Measurements from ENCODE around the gene SPON2. TPM values are rescaled to one million over a fixed set of nuclear protein-coding genes. Genes with fewer than 3 reads are reported as not detected.

SPON2 gene
- polyA plus RNA-seq, 2 donors: 17.0 to 26.9 TPM

- Histone ChIP-seq H3K36me3 (ENCODE audit: control insufficient read depth in 2 of 2, insufficient read depth in 2 of 2, low read length in 1 of 2) (no peaks in the 10 kb centered on the region), H3K4me3 (ENCODE audit: low read depth in 1 of 2, low read length in 2 of 2) (no peak overlapping the region), H3K27me3 (ENCODE audit: control insufficient read depth in 1 of 2, insufficient read depth in 2 of 2, low read length in 2 of 2) (no peaks in the 10 kb centered on the region), H3K4me1 (ENCODE audit: control insufficient read depth in 2 of 2, insufficient read depth in 2 of 2, low read length in 1 of 2) (no peaks in the 10 kb centered on the region), H3K9me3 (ENCODE audit: control insufficient read depth in 2 of 2, insufficient read depth in 1 of 2, low read depth in 1 of 2, low read length in 1 of 2) (no peaks in the 10 kb centered on the region), H3K27ac (ENCODE audit: low read depth in 2 of 2, low read length in 1 of 2) (no peak overlapping the region)
- WGBS, 2 donors: 61 to 62% methylated on average over 6 of the region's 6 CpGs
These were observed 11.8 kb upstream of the SPON2 start for GRCh38 chr4:1183985-1184773.

GRCh38 chr4:1182313-1182712 is 9.9 kb upstream of the SPON2 start:
- Histone ChIP-seq H3K27ac (ENCODE audit: low read depth in 2 of 2, low read length in 1 of 2) (no peak overlapping the region), H3K9me3 (ENCODE audit: control insufficient read depth in 2 of 2, insufficient read depth in 1 of 2, low read depth in 1 of 2, low read length in 1 of 2) (no peaks in the 10 kb centered on the region), H3K4me1 (ENCODE audit: control insufficient read depth in 2 of 2, insufficient read depth in 2 of 2, low read length in 1 of 2) (peaks cover 0 to 10% of the 10 kb centered on the region in 2 donors), H3K4me3 (ENCODE audit: low read depth in 1 of 2, low read length in 2 of 2) (no peak overlapping the region), H3K27me3 (ENCODE audit: control insufficient read depth in 1 of 2, insufficient read depth in 2 of 2, low read length in 2 of 2) (no peaks in the 10 kb centered on the region), H3K36me3 (ENCODE audit: control insufficient read depth in 2 of 2, insufficient read depth in 2 of 2, low read length in 1 of 2) (no peaks in the 10 kb centered on the region)

GRCh38 chr4:1180663-1181062 is 8.3 kb upstream of the SPON2 start:
- Histone ChIP-seq H3K9me3 (ENCODE audit: control insufficient read depth in 2 of 2, insufficient read depth in 1 of 2, low read depth in 1 of 2, low read length in 1 of 2) (no peaks in the 10 kb centered on the region), H3K36me3 (ENCODE audit: control insufficient read depth in 2 of 2, insufficient read depth in 2 of 2, low read length in 1 of 2) (no peaks in the 10 kb centered on the region), H3K27ac (ENCODE audit: low read depth in 2 of 2, low read length in 1 of 2) (no peak overlapping the region), H3K27me3 (ENCODE audit: control insufficient read depth in 1 of 2, insufficient read depth in 2 of 2, low read length in 2 of 2) (no peaks in the 10 kb centered on the region), H3K4me3 (ENCODE audit: low read depth in 1 of 2, low read length in 2 of 2) (no peak overlapping the region), H3K4me1 (ENCODE audit: control insufficient read depth in 2 of 2, insufficient read depth in 2 of 2, low read length in 1 of 2) (peaks cover 3 to 16% of the 10 kb centered on the region in 2 donors)

- peaks cover 3 to 16% of the 10 kb centered on the region in 2 donors for H3K4me1 ChIP-seq (ENCODE audit: control insufficient read depth in 2 of 2, insufficient read depth in 2 of 2, low read length in 1 of 2)
- WGBS, 2 donors: 94 to 95% methylated on average over 1 of the region's 1 CpG
- H3K9me3 ChIP-seq (ENCODE audit: control insufficient read depth in 2 of 2, insufficient read depth in 1 of 2, low read depth in 1 of 2, low read length in 1 of 2): no peaks in the 10 kb centered on the region
- no peak overlapping the region for H3K4me3 ChIP-seq (ENCODE audit: low read depth in 1 of 2, low read length in 2 of 2)
- H3K36me3 ChIP-seq (ENCODE audit: control insufficient read depth in 2 of 2, insufficient read depth in 2 of 2, low read length in 1 of 2): no peaks in the 10 kb centered on the region
- no peaks in the 10 kb centered on the region for H3K27me3 ChIP-seq (ENCODE audit: control insufficient read depth in 1 of 2, insufficient read depth in 2 of 2, low read length in 2 of 2)
- no peak overlapping the region for H3K27ac ChIP-seq (ENCODE audit: low read depth in 2 of 2, low read length in 1 of 2)
These were observed 7.6 kb upstream of the SPON2 start for GRCh38 chr4:1179976-1180375.

- Histone ChIP-seq H3K36me3 (ENCODE audit: control insufficient read depth in 2 of 2, insufficient read depth in 2 of 2, low read length in 1 of 2) (no peaks in the 10 kb centered on the region), H3K27ac (ENCODE audit: low read depth in 2 of 2, low read length in 1 of 2) (no peak overlapping the region), H3K27me3 (ENCODE audit: control insufficient read depth in 1 of 2, insufficient read depth in 2 of 2, low read length in 2 of 2) (no peaks in the 10 kb centered on the region), H3K4me1 (ENCODE audit: control insufficient read depth in 2 of 2, insufficient read depth in 2 of 2, low read length in 1 of 2) (peaks cover 3 to 16% of the 10 kb centered on the region in 2 donors), H3K4me3 (ENCODE audit: low read depth in 1 of 2, low read length in 2 of 2) (no peak overlapping the region), H3K9me3 (ENCODE audit: control insufficient read depth in 2 of 2, insufficient read depth in 1 of 2, low read depth in 1 of 2, low read length in 1 of 2) (no peaks in the 10 kb centered on the region)
- WGBS, 2 donors: 64 to 79% methylated on average over 7 of the region's 7 CpGs
These were observed 6.7 kb upstream of the SPON2 start for GRCh38 chr4:1179089-1179441.

- no peaks in the 10 kb centered on the region for H3K36me3 ChIP-seq (ENCODE audit: control insufficient read depth in 2 of 2, insufficient read depth in 2 of 2, low read length in 1 of 2)
- H3K27ac ChIP-seq (ENCODE audit: low read depth in 2 of 2, low read length in 1 of 2): no peak overlapping the region
- WGBS, 2 donors: 86 to 87% methylated on average over 11 of the region's 11 CpGs
- no peaks in the 10 kb centered on the region for H3K9me3 ChIP-seq (ENCODE audit: control insufficient read depth in 2 of 2, insufficient read depth in 1 of 2, low read depth in 1 of 2, low read length in 1 of 2)
- no peak overlapping the region for H3K4me3 ChIP-seq (ENCODE audit: low read depth in 1 of 2, low read length in 2 of 2)
- H3K27me3 ChIP-seq (ENCODE audit: control insufficient read depth in 1 of 2, insufficient read depth in 2 of 2, low read length in 2 of 2): no peaks in the 10 kb centered on the region
- peaks cover 3 to 16% of the 10 kb centered on the region in 2 donors for H3K4me1 ChIP-seq (ENCODE audit: control insufficient read depth in 2 of 2, insufficient read depth in 2 of 2, low read length in 1 of 2)
These were observed 6.1 kb upstream of the SPON2 start for GRCh38 chr4:1178300-1179088.

- WGBS, 2 donors: 49 to 57% methylated on average over 26 to 28 of the region's 28 CpGs
- Histone ChIP-seq H3K4me1 (ENCODE audit: control insufficient read depth in 2 of 2, insufficient read depth in 2 of 2, low read length in 1 of 2) (peaks cover 4 to 20% of the 10 kb centered on the region in 2 donors), H3K27me3 (ENCODE audit: control insufficient read depth in 1 of 2, insufficient read depth in 2 of 2, low read length in 2 of 2) (no peaks in the 10 kb centered on the region), H3K36me3 (ENCODE audit: control insufficient read depth in 2 of 2, insufficient read depth in 2 of 2, low read length in 1 of 2) (no peaks in the 10 kb centered on the region), H3K9me3 (ENCODE audit: control insufficient read depth in 2 of 2, insufficient read depth in 1 of 2, low read depth in 1 of 2, low read length in 1 of 2) (no peaks in the 10 kb centered on the region), H3K27ac (ENCODE audit: low read depth in 2 of 2, low read length in 1 of 2) (peak overlapping the region; percentile 37 to 50), H3K4me3 (ENCODE audit: low read depth in 1 of 2, low read length in 2 of 2) (no peak overlapping the region)
These were observed 5.1 kb upstream of the SPON2 start for GRCh38 chr4:1177274-1178141.

GRCh38 chr4:1176398-1177273 is 4.3 kb upstream of the SPON2 start:
- Histone ChIP-seq H3K36me3 (ENCODE audit: control insufficient read depth in 2 of 2, insufficient read depth in 2 of 2, low read length in 1 of 2) (no peaks in the 10 kb centered on the region), H3K4me1 (ENCODE audit: control insufficient read depth in 2 of 2, insufficient read depth in 2 of 2, low read length in 1 of 2) (peaks cover 6 to 26% of the 10 kb centered on the region in 2 donors), H3K4me3 (ENCODE audit: low read depth in 1 of 2, low read length in 2 of 2) (no peak overlapping the region), H3K27me3 (ENCODE audit: control insufficient read depth in 1 of 2, insufficient read depth in 2 of 2, low read length in 2 of 2) (no peaks in the 10 kb centered on the region), H3K9me3 (ENCODE audit: control insufficient read depth in 2 of 2, insufficient read depth in 1 of 2, low read depth in 1 of 2, low read length in 1 of 2) (no peaks in the 10 kb centered on the region), H3K27ac (ENCODE audit: low read depth in 2 of 2, low read length in 1 of 2) (peak overlapping the region in 1 of 2 donors; percentile 37)
- 23 to 53% methylated on average over 1 of the region's 1 CpG for WGBS, 2 donors

Data from esophagus (tissue), 2 donors.